ENCODE data around the gene STARD3. TPM values are rescaled to one million over a fixed set of nuclear protein-coding genes. Genes with fewer than 3 reads are reported as not detected.

STARD3 gene
- total and polyA plus RNA-seq, 12 donors = 38.6 to 220 (median 93.6) TPM

- intact Hi-C loops (cut with DNase I) = no loop called here
- Histone ChIP-seq H3K4me3 (no peak overlapping the region), H3K9me3 (replicated peaks in 1 of 3) (no peaks in the 10 kb centered on the region), H3K36me3 (replicated peaks in 1 of 2) (no peaks in the 10 kb centered on the region), H3K27ac (no peak overlapping the region), H3K4me1 (replicated peaks in 1 of 2) (peaks cover 0 to 5% of the 10 kb centered on the region in 2 donors), H3K27me3 (no peaks in the 10 kb centered on the region)
- 89 to 93% (median 91%) methylated on average over 6 to 13 of the region's 13 CpGs for WGBS, 4 donors
- TF ChIP-seq CTCF (IDR thresholded peaks at IDR 0.05) = no peak
- DNase-seq = no peak
Measured at GRCh38 chr17:39678340-39679116, 41.6 kb downstream of the STARD3 start.

- Histone ChIP-seq H3K4me1 (replicated peaks in 1 of 2) (peaks cover 0 to 5% of the 10 kb centered on the region in 2 donors), H3K36me3 (replicated peaks in 1 of 2) (no peaks in the 10 kb centered on the region), H3K4me3 (no peak overlapping the region), H3K27me3 (no peaks in the 10 kb centered on the region), H3K9me3 (replicated peaks in 1 of 3) (no peaks in the 10 kb centered on the region), H3K27ac (no peak overlapping the region)
- no peak for DNase-seq
- TF ChIP-seq CTCF (IDR thresholded peaks at IDR 0.05) = no peak
- TF ChIP-seq POLR2A (IDR thresholded peaks at IDR 0.05) = no peak
- intact Hi-C loops (cut with DNase I) = no loop called here
- WGBS, 4 donors = 78 to 81% (median 79%) methylated on average over 11 to 12 of the region's 12 CpGs
Measured at GRCh38 chr17:39679521-39680192, 42.7 kb downstream of the STARD3 start.

- no peaks in the 10 kb centered on the region for H3K9me3 ChIP-seq (replicated peaks in 1 of 3)
- DNase-seq = no peak
- TF ChIP-seq CTCF (IDR thresholded peaks at IDR 0.05) (no peak), POLR2A (IDR thresholded peaks at IDR 0.05) (no peak)
- intact Hi-C loops (cut with DNase I) = no loop called here
- peaks cover 4 to 8% of the 10 kb centered on the region in 2 donors for H3K4me1 ChIP-seq (replicated peaks in 1 of 2)
- no peaks in the 10 kb centered on the region for H3K27me3 ChIP-seq
- H3K27ac ChIP-seq = no peak overlapping the region
- H3K4me3 ChIP-seq = no peak overlapping the region
- no peaks in the 10 kb centered on the region for H3K36me3 ChIP-seq (replicated peaks in 1 of 2)
- 85 to 91% (median 85%) methylated on average over 9 of the region's 9 CpGs for WGBS, 4 donors
Measured at GRCh38 chr17:39683295-39683939, 46.5 kb downstream of the STARD3 start.
